HFFc6 (cell line): ENCODE measurements around the gene CNPY3. TPM values are rescaled to one million over a fixed set of nuclear protein-coding genes. Genes with fewer than 3 reads are reported as not detected.
A peak's percentile ranks its signal among the peaks of the same experiment; 100 is the strongest.

Experiments
- DNase-seq: peaks from one replicate; pipeline ENCODE4 v3.0.0-alpha.2; 2018
- H3K27ac Mint-ChIP-seq: 2 replicates; pipeline ENCODE4 v1.8.0; 2020; ENCODE audit warnings: mild to moderate bottlenecking, mixed read lengths
- H3K27me3 Mint-ChIP-seq: 2 replicates; pipeline ENCODE4 v1.8.0; 2021; ENCODE audit warnings: mild to moderate bottlenecking, moderate library complexity, mixed read lengths; ENCODE audit not compliant: insufficient read depth
- H3K36me3 Mint-ChIP-seq: 2 replicates; pipeline ENCODE4 v1.8.0; 2021; ENCODE audit warnings: low read depth, mixed read lengths
- H3K4me1 Mint-ChIP-seq: 2 replicates; pipeline ENCODE4 v1.8.0; 2020; ENCODE audit warnings: low read depth, mixed read lengths
- H3K4me3 Mint-ChIP-seq: 2 replicates; pipeline ENCODE4 v1.8.0; 2020; ENCODE audit warnings: mild to moderate bottlenecking, moderate library complexity, mixed read lengths
- H3K9me3 Mint-ChIP-seq: 2 replicates; pipeline ENCODE4 v1.8.0; 2020; ENCODE audit warnings: mild to moderate bottlenecking, mixed read lengths
- total RNA-seq, 6 experiments: library from RNA; stranded (reverse); fragmentation: NEBNext Ultra II Directional; extraction: Animal tissue kit (Norgen Biotek cat#: 25700); gene quantifications; 2 replicates in 1 of 6; 3 replicates in 5 of 6; pipeline ENCODE4 v1.2.3, GENCODE V29; 2021
- TF ChIP-seq, protein P1 (sequence below): fragments of 200-600 bp; sonication (generic); IDR thresholded peaks from 2 replicates; pipeline ENCODE4 v1.5.0; 2021; ENCODE audit warnings: antibody characterized with exemption, mild to moderate bottlenecking

Gene CNPY3
- total RNA-seq, 6 experiments from 2014 or later: 38.0 to 51.7 (median 42.5) TPM

- peaks cover 2% of the 10 kb centered on the region; the same call in 1 of the 2 replicates for H3K27me3 Mint-ChIP-seq
- H3K4me3 Mint-ChIP-seq: no peak overlapping the region
- DNase-seq: no peak
- peaks cover 28% of the 10 kb centered on the region for H3K36me3 Mint-ChIP-seq
- H3K9me3 Mint-ChIP-seq: no peaks in the 10 kb centered on the region
- H3K4me1 Mint-ChIP-seq: peaks cover 43% of the 10 kb centered on the region
- TF ChIP-seq, protein P1, sequence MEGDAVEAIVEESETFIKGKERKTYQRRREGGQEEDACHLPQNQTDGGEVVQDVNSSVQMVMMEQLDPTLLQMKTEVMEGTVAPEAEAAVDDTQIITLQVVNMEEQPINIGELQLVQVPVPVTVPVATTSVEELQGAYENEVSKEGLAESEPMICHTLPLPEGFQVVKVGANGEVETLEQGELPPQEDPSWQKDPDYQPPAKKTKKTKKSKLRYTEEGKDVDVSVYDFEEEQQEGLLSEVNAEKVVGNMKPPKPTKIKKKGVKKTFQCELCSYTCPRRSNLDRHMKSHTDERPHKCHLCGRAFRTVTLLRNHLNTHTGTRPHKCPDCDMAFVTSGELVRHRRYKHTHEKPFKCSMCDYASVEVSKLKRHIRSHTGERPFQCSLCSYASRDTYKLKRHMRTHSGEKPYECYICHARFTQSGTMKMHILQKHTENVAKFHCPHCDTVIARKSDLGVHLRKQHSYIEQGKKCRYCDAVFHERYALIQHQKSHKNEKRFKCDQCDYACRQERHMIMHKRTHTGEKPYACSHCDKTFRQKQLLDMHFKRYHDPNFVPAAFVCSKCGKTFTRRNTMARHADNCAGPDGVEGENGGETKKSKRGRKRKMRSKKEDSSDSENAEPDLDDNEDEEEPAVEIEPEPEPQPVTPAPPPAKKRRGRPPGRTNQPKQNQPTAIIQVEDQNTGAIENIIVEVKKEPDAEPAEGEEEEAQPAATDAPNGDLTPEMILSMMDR: no peak
- peak overlapping the region; percentile 19; the same call in 1 of the 2 replicates for H3K27ac Mint-ChIP-seq
Measured at GRCh38 chr6:42987533-42988451, 58.5 kb downstream of the CNPY3 start.

DNA sequence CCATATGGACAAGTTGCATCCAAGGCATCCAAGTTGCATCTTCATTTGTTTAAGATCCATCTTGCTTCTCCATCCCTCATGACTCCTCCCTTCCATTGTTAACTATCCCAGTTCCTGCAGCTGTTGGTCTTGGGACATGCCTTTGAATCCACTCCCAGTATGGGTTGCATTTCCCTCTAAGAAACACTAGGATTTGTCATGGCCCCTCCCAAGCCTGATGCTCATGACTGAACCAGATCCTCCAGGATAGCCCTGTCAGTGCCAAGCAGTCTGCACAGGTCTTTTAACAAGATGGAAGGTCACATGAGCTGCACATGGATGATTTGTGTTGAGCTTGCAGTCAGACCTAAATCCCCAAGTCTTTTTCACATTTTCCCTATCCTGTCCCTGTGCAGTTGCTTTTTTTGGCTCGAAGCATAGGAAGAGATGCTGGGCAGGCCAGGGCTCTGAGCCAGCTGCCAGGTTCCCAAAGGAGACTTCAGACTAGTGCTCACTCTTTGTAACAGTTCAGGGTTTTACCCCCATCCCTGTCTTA, 59.3 kb downstream of the CNPY3 start:
- H3K36me3 Mint-ChIP-seq: peaks cover 31% of the 10 kb centered on the region
- peak overlapping the region; percentile 19; the same call in 1 of the 2 replicates for H3K27ac Mint-ChIP-seq
- peaks cover 2% of the 10 kb centered on the region; the same call in 1 of the 2 replicates for H3K27me3 Mint-ChIP-seq
- H3K4me3 Mint-ChIP-seq: no peak overlapping the region
- DNase-seq: peak; percentile 36
- H3K9me3 Mint-ChIP-seq: no peaks in the 10 kb centered on the region
- TF ChIP-seq, protein P1: no peak
- peaks cover 46% of the 10 kb centered on the region for H3K4me1 Mint-ChIP-seq

Other genes starting within 250 kb of the CNPY3 start
- gene PRPH2, start 206.9 kb upstream of the CNPY3 start, total RNA-seq: 1 to 10 TPM in 2 of 6 experiments, under 1 TPM in 4; 0.19 to 2.0 (median 0.37) TPM
- gene TBCC, start 183.4 kb upstream of the CNPY3 start, total RNA-seq: 10 to 100 TPM; 20.6 to 25.2 (median 22.5) TPM
- gene BICRAL, start 147.4 kb upstream of the CNPY3 start, total RNA-seq: 1 to 10 TPM; 8.0 to 9.8 (median 9.4) TPM
- 100 to 1,000 TPM in 4 of 6 experiments, 10 to 100 TPM in 2; 94.6 to 110 (median 105) TPM for gene RPL7L1, start 49.9 kb upstream of the CNPY3 start, total RNA-seq
- gene PTCRA, start 13.4 kb upstream of the CNPY3 start, total RNA-seq: not detected
- under 1 TPM in 5 of 6 experiments, not detected in 1; 0.16 to 0.24 (median 0.20) TPM for gene GNMT, start 31.3 kb downstream of the CNPY3 start, total RNA-seq
- gene PEX6, start 49.7 kb downstream of the CNPY3 start, total RNA-seq: 10 to 100 TPM; 20.3 to 31.7 (median 22.4) TPM
- 10 to 100 TPM; 37.7 to 50.7 (median 43.4) TPM for gene PPP2R5D, start 55.1 kb downstream of the CNPY3 start, total RNA-seq
- gene MEA1, start 84.5 kb downstream of the CNPY3 start, total RNA-seq: 100 to 1,000 TPM; 114 to 132 (median 118) TPM
- gene KLHDC3, start 84.8 kb downstream of the CNPY3 start, total RNA-seq: 10 to 100 TPM; 41.6 to 51.2 (median 45.9) TPM
- 100 to 1,000 TPM in 2 of 6 experiments, 10 to 100 TPM in 4; 85.0 to 101 (median 96.4) TPM for gene RRP36, start 92.1 kb downstream of the CNPY3 start, total RNA-seq
- 10 to 100 TPM; 33.7 to 50.3 (median 37.0) TPM for gene CUL7, start 124.4 kb downstream of the CNPY3 start, total RNA-seq
- gene MRPL2, start 130.0 kb downstream of the CNPY3 start, total RNA-seq: 10 to 100 TPM; 52.6 to 62.9 (median 58.7) TPM
- 10 to 100 TPM; 10.7 to 12.6 (median 11.8) TPM for gene KLC4, start 130.2 kb downstream of the CNPY3 start, total RNA-seq
- 100 to 1,000 TPM in 1 of 6 experiments, 10 to 100 TPM in 5; 62.8 to 115 (median 66.7) TPM for gene PTK7, start 146.8 kb downstream of the CNPY3 start, total RNA-seq
- 10 to 100 TPM; 37.4 to 49.7 (median 39.3) TPM for gene SRF, start 241.8 kb downstream of the CNPY3 start, total RNA-seq